ENCODE results near the gene CACNA1G.

The CACNA1G gene

GRCh38 chr17:50566886-50567285 is 6.4 kb downstream of the CACNA1G start:
- no peak for DNase-seq (ENCODE audit: low read depth in 2 of 2)

DNA sequence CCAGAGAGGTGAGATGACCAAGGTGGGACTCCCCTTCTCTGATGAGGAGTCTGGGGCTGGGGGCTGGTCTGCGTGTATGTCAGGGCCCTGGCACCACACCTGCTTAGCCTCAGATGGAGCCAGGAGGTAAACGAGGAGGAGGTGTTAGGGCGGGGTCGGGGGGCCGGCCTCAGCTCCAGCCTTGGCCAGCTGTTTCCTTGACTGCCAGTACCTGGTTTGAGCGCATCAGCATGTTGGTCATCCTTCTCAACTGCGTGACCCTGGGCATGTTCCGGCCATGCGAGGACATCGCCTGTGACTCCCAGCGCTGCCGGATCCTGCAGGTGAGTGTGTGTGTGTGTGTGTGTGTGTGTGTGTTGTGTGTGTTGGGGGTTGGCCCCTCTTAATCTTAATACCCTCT is 8.1 kb downstream of the CACNA1G start:
- DNase-seq (ENCODE audit: low read depth in 2 of 2) = no peak

GRCh38 chr17:50569592-50569991 is 9.1 kb downstream of the CACNA1G start:
- DNase-seq (ENCODE audit: low read depth in 2 of 2) = no peak

GRCh38 chr17:50570032-50570431 is 9.5 kb downstream of the CACNA1G start:
- no peak for DNase-seq (ENCODE audit: low read depth in 2 of 2)

- DNase-seq (ENCODE audit: low read depth in 2 of 2) = no peak
These were observed 10.0 kb downstream of the CACNA1G start for GRCh38 chr17:50570528-50570927.

DNA sequence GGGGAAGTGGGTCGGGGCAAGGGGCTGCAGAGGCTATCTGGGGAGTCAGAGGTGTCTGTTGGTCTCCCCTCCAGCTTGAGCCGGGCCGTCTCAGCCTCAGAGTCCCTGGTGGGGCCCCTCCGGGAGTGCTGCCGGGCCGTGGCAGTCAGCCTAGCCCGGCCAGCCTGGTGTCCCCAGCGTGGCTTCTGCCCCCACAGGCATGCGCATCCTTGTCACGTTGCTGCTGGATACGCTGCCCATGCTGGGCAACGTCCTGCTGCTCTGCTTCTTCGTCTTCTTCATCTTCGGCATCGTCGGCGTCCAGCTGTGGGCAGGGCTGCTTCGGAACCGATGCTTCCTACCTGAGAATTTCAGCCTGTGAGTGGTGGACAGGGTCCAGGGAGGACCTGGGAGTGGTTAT is 11.2 kb downstream of the CACNA1G start:
- no peak for DNase-seq (ENCODE audit: low read depth in 2 of 2)

- DNase-seq (ENCODE audit: low read depth in 2 of 2) = no peak
These were observed 12.0 kb downstream of the CACNA1G start for GRCh38 chr17:50572541-50572940.

- DNase-seq (ENCODE audit: low read depth in 2 of 2) = no peak
These were observed 13.5 kb downstream of the CACNA1G start for GRCh38 chr17:50573866-50574611.

- DNase-seq (ENCODE audit: low read depth in 2 of 2) = no peak
These were observed 15.2 kb downstream of the CACNA1G start for GRCh38 chr17:50575581-50576210.

DNA sequence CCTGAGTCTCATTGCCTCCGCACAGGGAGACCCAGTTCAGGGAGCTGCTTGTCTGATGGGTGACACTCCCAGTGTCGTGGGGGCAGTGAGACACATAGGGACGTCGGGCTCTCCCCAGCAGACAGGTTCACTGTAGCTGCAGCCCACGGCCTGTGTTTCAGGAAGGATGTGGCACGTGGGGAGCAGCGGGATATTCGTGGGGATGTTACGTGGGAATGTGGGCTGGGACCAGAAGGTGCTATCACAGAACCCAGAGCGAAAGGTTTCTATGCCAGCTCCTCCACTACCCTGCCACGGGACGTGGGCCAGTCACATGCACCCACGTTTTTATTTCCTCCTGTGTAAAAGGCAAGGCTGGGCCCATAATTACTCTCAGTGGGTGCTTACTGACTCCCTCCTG is 16.3 kb downstream of the CACNA1G start:
- DNase-seq (ENCODE audit: low read depth in 2 of 2) = no peak

- DNase-seq (ENCODE audit: low read depth in 2 of 2) = no peak
These were observed 17.0 kb downstream of the CACNA1G start for GRCh38 chr17:50577451-50577954.

- DNase-seq (ENCODE audit: low read depth in 2 of 2) = no peak
These were observed 17.7 kb downstream of the CACNA1G start for GRCh38 chr17:50578173-50578572.

DNA sequence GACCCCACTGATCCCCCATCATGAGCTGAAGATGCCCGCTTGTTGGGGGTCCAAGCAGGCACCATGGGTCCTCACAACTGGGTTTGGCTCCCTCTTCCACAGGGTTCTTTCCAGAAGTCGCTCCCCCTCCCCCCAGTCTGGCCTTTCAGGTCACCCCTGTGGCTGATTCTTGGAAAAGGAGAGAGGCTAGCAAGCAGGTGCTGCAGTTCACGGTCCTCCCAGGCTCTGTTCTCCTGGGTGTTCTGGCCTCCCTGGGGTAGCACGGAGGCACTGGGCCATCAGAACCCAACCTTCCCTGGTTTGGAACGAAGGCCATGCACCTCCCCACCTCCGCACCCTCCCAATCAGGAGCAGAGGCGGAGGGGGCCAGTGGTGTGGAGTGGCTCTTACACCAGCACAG is 18.9 kb downstream of the CACNA1G start:
- DNase-seq (ENCODE audit: low read depth in 2 of 2) = no peak

DNA sequence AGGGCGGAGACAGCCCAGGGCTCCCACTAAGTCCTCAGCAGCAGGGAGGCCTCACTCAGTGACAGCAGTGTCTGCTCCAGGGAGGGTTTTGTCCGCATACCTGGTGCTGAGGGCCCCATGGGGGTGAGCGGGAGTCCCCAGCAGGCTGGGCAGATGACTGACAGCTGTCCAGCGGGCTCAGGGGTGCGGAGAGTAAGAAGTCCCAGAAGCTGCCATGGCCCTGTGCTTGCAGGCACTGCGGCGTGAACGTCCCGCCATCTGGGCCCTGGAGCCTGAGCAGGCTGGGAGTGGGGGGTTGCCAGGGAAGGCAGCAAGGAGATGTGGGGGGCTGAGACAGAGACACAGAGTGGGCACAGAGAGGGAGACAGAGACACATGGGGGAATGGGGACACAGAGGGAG is 20.1 kb downstream of the CACNA1G start:
- no peak for DNase-seq (ENCODE audit: low read depth in 2 of 2)

DNA sequence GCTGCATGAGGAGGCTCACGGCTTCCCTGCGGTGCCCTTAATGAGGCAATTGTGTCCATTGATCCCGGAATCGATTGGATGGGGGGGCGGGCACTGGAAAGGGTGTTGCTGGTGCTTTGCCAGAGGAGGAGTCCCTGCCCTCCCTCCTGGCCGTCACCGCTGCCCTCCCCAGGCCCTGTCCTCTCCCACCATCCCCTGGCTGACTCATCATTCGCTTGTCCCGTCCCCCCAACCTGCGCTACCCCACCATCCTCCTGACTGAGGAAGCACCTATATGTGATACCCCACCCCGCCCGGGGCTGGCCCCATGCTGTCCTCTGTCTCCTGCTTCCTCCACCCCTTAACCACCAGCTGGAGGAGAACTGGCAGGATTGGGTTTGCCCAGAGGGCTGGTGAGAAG is 20.8 kb downstream of the CACNA1G start:
- no peak for DNase-seq (ENCODE audit: low read depth in 2 of 2)

- DNase-seq (ENCODE audit: low read depth in 2 of 2) = no peak
These were observed 22.2 kb downstream of the CACNA1G start for GRCh38 chr17:50582741-50583140.

- no peak for DNase-seq (ENCODE audit: low read depth in 2 of 2)
These were observed 23.1 kb downstream of the CACNA1G start for GRCh38 chr17:50583641-50584040.

DNA sequence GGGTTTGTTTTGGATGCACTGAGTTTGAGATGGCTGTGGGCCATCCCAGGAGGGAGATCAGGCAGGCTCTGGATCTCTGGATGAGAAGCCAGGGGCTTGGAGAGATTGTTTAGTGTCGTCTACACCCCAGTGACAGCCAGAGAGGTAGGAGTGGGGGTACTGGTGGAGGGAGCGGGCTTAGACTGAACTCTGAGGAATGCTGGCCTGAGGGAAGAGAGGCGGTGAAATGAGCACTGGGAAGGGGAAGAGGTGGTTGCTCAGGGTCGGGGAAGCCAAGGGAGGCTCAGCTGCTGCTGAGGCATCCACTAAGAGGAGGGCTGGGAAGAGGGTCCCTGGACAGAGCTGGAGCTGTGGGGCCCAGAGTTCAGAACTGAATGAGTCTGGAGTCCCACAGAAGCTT is 23.6 kb downstream of the CACNA1G start:
- DNase-seq (ENCODE audit: low read depth in 2 of 2) = no peak

- no peak for DNase-seq (ENCODE audit: low read depth in 2 of 2)
These were observed 24.2 kb downstream of the CACNA1G start for GRCh38 chr17:50584749-50585148.

GRCh38 chr17:50585346-50585745 is 24.8 kb downstream of the CACNA1G start:
- DNase-seq (ENCODE audit: low read depth in 2 of 2) = no peak

DNA sequence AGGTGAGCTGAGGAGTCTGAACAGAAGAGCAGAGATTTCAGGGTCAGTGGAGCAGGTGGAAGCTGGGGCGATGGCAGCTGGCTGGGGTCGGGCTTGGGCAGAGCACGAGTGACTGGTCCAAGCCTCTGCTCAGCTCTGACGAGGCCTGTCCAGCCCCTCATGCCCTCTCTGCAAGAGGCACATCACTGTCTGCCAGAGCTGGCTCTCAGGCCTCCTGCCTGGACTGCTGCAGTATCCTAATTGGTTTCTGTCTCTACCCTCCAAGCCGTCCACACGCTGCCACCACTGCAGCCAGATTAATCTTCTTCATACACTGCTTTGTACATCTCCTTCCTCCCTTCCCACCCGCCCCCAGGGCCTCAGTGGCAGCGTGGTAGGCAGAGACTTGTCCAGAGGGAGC is 25.4 kb downstream of the CACNA1G start:
- no peak for DNase-seq (ENCODE audit: low read depth in 2 of 2)

DNA sequence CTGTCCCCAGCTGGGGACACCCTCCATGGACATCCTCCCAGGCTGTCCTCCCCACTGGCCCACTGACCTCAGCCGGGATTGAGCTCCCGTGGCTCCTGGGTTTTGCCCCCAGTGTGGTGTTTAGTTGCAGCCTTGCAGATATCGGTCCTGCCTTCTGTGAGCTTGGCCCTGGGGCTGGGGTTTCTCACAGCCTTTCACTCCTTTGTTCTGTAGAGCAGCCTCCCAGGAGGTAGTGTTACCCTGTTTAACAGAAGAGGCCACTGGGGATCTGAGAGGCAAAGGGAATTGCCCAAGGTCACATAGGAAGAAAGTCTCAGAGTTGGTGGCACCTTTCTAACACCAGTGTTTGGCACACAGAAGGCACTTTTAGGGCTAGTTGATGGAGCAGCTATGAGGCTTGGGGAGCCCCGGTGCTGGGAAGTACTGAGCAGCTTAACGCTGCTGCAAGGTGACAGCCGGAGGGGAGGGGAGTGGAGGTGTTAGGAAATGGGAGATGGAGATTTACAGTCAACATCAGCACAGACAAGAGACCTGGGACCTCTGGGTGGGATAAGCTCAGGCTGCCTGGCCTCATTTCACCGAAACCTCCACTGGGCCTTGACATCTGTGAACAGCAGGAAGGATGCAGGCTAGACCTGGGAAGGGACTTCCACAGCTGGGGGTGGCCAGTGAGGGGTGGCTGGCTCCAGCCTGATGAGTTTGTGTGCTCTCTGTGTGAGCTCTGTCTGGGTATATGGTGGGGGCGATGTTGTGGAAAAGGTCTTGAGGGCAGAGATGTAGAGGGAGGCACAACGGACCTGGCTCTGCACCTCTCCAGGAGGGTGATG is 26.1 kb downstream of the CACNA1G start:
- DNase-seq (ENCODE audit: low read depth in 2 of 2) = no peak

DNA sequence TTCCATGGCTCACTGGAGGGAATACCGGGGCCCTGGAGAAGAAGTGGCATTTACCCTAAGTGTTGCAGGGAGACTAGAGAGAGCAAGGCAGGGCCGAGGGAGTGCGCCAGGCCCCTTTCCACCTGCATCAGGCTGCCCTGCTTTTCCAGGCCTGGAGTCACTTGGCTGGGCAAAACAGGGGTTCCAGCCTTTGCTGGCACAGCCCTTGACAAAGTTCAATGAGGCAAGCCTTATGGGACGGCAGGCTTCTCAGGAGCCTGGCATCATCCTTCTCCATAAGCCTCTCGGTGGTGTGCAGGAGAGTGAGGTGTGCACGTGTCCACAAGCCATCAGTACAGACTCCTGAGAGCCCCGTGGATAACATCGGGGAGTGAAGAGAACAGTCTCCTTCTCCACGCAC is 27.1 kb downstream of the CACNA1G start:
- DNase-seq (ENCODE audit: low read depth in 2 of 2) = no peak
